ENCODE measurements around the gene LRRC74A.

Gene LRRC74A

DNA sequence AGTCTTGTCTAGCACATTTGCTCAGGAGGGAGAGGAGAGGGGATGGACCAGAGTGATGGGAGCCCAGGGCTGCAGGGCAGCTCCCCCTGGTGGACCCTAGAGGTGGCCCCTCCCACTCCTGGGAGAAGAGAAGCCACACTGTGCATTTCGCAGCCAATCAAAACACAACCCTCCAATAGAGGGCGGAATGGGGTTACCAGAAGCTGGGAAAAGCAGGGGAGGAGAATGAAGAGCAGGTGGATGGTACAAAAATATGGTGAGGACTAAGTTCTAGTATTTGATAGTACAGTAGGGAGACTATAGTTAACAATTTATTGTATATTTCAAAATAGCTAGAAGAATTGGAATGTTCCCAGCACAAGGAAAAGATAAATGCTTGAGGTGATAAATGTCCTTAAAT is 41.3 kb upstream of the LRRC74A start (continued):
- TF ChIP-seq, protein P1, sequence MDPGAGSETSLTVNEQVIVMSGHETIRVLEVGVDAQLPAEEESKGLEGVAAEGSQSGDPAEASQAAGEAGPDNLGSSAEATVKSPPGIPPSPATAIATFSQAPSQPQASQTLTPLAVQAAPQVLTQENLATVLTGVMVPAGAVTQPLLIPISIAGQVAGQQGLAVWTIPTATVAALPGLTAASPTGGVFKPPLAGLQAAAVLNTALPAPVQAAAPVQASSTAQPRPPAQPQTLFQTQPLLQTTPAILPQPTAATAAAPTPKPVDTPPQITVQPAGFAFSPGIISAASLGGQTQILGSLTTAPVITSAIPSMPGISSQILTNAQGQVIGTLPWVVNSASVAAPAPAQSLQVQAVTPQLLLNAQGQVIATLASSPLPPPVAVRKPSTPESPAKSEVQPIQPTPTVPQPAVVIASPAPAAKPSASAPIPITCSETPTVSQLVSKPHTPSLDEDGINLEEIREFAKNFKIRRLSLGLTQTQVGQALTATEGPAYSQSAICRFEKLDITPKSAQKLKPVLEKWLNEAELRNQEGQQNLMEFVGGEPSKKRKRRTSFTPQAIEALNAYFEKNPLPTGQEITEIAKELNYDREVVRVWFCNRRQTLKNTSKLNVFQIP (CRISPR knock-in tag; IDR thresholded peaks at IDR 0.05; ENCODE audit: borderline replicate concordance, low read depth) = no peak
- no peak for TF ChIP-seq ZFP30 (CRISPR knock-in tag; IDR thresholded peaks at IDR 0.05)
- TF ChIP-seq OSR1 (CRISPR knock-in tag; IDR thresholded peaks at IDR 0.05) = no peak
- TF ChIP-seq ZC3H10 (CRISPR knock-in tag; IDR thresholded peaks at IDR 0.05) = no peak
- TF ChIP-seq ESRRG (CRISPR knock-in tag; IDR thresholded peaks at IDR 0.05) = no peak
- no peak for TF ChIP-seq ZNF70 (CRISPR knock-in tag; IDR thresholded peaks at IDR 0.05)
- TF ChIP-seq PPARA (CRISPR knock-in tag; IDR thresholded peaks at IDR 0.05; ENCODE audit: borderline replicate concordance) = no peak
- TF ChIP-seq TOX (CRISPR knock-in tag; IDR thresholded peaks at IDR 0.05; ENCODE audit: borderline replicate concordance) = no peak
- no peak for TF ChIP-seq BACH2 (CRISPR knock-in tag; IDR thresholded peaks at IDR 0.05; ENCODE audit: borderline replicate concordance)
- no peak for TF ChIP-seq RARB (CRISPR knock-in tag; IDR thresholded peaks at IDR 0.05)

DNA sequence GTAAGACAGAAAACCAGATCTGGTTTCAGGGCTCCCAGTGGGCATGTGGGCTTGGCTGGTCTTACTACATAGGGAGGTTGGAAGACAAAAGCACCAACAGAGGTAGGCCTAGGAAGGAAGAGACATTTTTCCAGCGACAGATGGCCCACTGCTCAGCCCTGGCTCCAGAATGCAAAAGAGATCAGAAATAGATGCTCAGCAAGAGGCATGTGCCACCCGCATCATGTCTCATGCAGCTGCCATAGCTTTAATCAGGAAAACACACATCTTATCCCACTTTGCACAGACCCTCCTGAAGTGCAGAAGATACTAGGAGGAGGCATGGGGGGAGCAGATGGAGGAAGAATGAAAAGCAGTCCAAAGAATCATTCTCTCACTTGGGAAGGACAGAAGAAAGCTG is 39.6 kb upstream of the LRRC74A start:
- TF ChIP-seq, protein P2, sequence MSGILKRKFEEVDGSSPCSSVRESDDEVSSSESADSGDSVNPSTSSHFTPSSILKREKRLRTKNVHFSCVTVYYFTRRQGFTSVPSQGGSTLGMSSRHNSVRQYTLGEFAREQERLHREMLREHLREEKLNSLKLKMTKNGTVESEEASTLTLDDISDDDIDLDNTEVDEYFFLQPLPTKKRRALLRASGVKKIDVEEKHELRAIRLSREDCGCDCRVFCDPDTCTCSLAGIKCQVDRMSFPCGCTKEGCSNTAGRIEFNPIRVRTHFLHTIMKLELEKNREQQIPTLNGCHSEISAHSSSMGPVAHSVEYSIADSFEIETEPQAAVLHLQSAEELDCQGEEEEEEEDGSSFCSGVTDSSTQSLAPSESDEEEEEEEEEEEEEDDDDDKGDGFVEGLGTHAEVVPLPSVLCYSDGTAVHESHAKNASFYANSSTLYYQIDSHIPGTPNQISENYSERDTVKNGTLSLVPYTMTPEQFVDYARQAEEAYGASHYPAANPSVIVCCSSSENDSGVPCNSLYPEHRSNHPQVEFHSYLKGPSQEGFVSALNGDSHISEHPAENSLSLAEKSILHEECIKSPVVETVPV (CRISPR knock-in tag; IDR thresholded peaks at IDR 0.05) = no peak
- TF ChIP-seq ZFP30 (CRISPR knock-in tag; IDR thresholded peaks at IDR 0.05) (no peak), TCF4 (CRISPR knock-in tag; IDR thresholded peaks at IDR 0.05; ENCODE audit: borderline replicate concordance) (no peak), RARB (CRISPR knock-in tag; IDR thresholded peaks at IDR 0.05) (no peak), SNAI2 (CRISPR knock-in tag; IDR thresholded peaks at IDR 0.05) (no peak), ZNF8 (CRISPR knock-in tag; IDR thresholded peaks at IDR 0.05) (no peak), ZNF565 (CRISPR knock-in tag; conservative IDR thresholded peaks at IDR 0.05; ENCODE audit: low read depth) (no peak), PPARA (CRISPR knock-in tag; IDR thresholded peaks at IDR 0.05; ENCODE audit: borderline replicate concordance) (no peak), ARNTL (CRISPR knock-in tag; IDR thresholded peaks at IDR 0.05; ENCODE audit: borderline replicate concordance, low read depth) (no peak), CSDC2 (CRISPR knock-in tag; IDR thresholded peaks at IDR 0.05) (no peak), ZNF70 (CRISPR knock-in tag; IDR thresholded peaks at IDR 0.05) (no peak), BACH2 (CRISPR knock-in tag; IDR thresholded peaks at IDR 0.05; ENCODE audit: borderline replicate concordance) (no peak), ZFP3 (CRISPR knock-in tag; IDR thresholded peaks at IDR 0.05) (no peak), OSR1 (CRISPR knock-in tag; IDR thresholded peaks at IDR 0.05) (no peak), ESRRG (CRISPR knock-in tag; IDR thresholded peaks at IDR 0.05) (no peak), TOX (CRISPR knock-in tag; IDR thresholded peaks at IDR 0.05; ENCODE audit: borderline replicate concordance) (no peak)
- TF ChIP-seq, protein P3, sequence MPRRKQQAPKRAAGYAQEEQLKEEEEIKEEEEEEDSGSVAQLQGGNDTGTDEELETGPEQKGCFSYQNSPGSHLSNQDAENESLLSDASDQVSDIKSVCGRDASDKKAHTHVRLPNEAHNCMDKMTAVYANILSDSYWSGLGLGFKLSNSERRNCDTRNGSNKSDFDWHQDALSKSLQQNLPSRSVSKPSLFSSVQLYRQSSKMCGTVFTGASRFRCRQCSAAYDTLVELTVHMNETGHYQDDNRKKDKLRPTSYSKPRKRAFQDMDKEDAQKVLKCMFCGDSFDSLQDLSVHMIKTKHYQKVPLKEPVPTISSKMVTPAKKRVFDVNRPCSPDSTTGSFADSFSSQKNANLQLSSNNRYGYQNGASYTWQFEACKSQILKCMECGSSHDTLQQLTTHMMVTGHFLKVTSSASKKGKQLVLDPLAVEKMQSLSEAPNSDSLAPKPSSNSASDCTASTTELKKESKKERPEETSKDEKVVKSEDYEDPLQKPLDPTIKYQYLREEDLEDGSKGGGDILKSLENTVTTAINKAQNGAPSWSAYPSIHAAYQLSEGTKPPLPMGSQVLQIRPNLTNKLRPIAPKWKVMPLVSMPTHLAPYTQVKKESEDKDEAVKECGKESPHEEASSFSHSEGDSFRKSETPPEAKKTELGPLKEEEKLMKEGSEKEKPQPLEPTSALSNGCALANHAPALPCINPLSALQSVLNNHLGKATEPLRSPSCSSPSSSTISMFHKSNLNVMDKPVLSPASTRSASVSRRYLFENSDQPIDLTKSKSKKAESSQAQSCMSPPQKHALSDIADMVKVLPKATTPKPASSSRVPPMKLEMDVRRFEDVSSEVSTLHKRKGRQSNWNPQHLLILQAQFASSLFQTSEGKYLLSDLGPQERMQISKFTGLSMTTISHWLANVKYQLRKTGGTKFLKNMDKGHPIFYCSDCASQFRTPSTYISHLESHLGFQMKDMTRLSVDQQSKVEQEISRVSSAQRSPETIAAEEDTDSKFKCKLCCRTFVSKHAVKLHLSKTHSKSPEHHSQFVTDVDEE (CRISPR knock-in tag; IDR thresholded peaks at IDR 0.05) = no peak
- TF ChIP-seq, protein P1 (CRISPR knock-in tag; IDR thresholded peaks at IDR 0.05; ENCODE audit: borderline replicate concordance, low read depth) = no peak

DNA sequence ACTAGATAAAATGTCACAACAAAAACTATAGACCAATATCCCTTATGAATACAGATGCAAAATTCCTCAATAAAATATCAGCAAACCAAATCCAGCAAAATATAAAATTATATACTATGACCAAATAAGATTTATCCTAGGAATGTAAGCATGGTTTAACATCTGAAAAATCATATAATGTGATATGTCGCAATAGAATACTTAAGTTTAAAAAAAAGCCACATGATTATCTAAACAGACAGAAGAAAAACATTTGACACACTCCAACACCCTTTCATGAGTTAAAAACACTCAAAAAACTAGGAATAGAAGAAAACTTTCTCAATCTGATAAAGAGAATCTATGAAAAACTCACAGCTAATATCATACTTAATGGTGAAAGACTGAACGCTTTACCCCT is 33.8 kb upstream of the LRRC74A start:
- TF ChIP-seq, protein P1 (CRISPR knock-in tag; IDR thresholded peaks at IDR 0.05; ENCODE audit: borderline replicate concordance, low read depth) = no peak
- TF ChIP-seq, protein P2 (CRISPR knock-in tag; IDR thresholded peaks at IDR 0.05) = no peak
- TF ChIP-seq TCF4 (CRISPR knock-in tag; IDR thresholded peaks at IDR 0.05; ENCODE audit: borderline replicate concordance) (no peak), ZFP30 (CRISPR knock-in tag; IDR thresholded peaks at IDR 0.05) (no peak), ESRRG (CRISPR knock-in tag; IDR thresholded peaks at IDR 0.05) (no peak), ZNF8 (CRISPR knock-in tag; IDR thresholded peaks at IDR 0.05) (no peak), GLIS3 (CRISPR knock-in tag; IDR thresholded peaks at IDR 0.05) (no peak), ZFP3 (CRISPR knock-in tag; IDR thresholded peaks at IDR 0.05) (no peak), OSR1 (CRISPR knock-in tag; IDR thresholded peaks at IDR 0.05) (no peak), ARNTL (CRISPR knock-in tag; IDR thresholded peaks at IDR 0.05; ENCODE audit: borderline replicate concordance, low read depth) (no peak), ZNF565 (CRISPR knock-in tag; conservative IDR thresholded peaks at IDR 0.05; ENCODE audit: low read depth) (no peak)
- TF ChIP-seq, protein P4, sequence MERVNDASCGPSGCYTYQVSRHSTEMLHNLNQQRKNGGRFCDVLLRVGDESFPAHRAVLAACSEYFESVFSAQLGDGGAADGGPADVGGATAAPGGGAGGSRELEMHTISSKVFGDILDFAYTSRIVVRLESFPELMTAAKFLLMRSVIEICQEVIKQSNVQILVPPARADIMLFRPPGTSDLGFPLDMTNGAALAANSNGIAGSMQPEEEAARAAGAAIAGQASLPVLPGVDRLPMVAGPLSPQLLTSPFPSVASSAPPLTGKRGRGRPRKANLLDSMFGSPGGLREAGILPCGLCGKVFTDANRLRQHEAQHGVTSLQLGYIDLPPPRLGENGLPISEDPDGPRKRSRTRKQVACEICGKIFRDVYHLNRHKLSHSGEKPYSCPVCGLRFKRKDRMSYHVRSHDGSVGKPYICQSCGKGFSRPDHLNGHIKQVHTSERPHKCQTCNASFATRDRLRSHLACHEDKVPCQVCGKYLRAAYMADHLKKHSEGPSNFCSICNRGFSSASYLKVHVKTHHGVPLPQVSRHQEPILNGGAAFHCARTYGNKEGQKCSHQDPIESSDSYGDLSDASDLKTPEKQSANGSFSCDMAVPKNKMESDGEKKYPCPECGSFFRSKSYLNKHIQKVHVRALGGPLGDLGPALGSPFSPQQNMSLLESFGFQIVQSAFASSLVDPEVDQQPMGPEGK (CRISPR knock-in tag; IDR thresholded peaks at IDR 0.05; ENCODE audit: borderline replicate concordance) = no peak
- ATAC-seq = no peak

More for the DNA sequence above, 39.6 kb upstream of the LRRC74A start:
- no peak for ATAC-seq

Data from SK-N-SH treated with all-trans-retinoic acid at 6 μM for 48 hours (cell line).